ENCODE data around the gene A2M.

The A2M gene

DNA sequence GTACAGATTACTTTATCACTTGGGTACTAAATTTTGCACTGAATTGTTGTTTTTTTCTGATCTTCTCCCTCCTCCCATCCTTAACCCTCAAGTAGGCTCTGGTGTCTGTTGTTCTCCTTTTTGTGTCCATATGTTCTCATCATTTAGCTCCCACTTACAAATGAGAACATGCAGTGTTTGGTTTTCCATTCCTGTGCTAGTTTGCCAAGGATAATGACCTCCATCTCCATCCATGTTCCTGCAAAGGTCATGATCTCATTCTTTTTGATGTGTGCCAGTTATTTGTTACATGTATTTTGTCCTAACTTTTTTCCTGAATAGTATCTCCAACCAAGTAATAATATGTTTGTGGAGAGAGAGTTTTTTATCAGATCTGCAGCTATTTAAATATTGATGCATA lies 44.2 kb downstream of the A2M start:
- no peak for DNase-seq

DNA sequence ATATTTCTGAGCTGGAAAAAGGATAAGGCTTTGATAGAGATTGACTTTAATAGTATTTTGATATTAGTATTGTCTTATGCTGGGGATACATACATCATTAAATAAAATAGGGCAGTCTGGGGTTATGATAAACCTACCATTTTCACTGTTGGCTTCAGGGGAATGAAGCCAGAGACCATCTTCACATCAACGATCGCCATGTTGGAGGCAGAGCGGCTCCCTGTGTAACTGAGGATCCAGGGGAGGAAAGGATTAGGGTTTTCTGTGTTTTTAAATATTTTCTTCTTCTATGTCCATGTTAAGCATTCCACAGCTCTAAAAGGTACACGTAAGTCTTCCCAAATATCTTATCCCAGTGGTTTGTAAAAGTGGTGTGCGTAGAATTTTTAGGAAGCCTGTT lies 45.4 kb downstream of the A2M start:
- no peak for DNase-seq

DNA sequence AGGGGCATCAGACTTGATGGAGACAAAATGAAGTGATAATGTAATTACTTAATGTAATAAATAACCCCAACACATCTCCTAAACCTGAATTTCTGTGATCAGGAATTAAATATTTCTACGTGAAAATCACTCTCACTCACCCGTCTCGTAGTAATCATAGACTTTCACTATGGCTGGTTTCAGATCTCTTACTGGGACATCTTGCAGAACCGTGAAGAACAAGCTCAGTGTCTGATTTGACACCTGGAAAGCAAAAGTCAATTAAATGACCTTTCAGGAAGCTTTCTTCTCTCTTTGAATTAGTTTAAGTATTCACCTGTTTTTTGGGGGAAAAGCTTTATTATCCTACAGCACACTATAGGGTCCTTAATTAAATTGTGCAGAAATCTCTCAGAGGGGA lies 47.1 kb downstream of the A2M start:
- no peak for DNase-seq

DNA sequence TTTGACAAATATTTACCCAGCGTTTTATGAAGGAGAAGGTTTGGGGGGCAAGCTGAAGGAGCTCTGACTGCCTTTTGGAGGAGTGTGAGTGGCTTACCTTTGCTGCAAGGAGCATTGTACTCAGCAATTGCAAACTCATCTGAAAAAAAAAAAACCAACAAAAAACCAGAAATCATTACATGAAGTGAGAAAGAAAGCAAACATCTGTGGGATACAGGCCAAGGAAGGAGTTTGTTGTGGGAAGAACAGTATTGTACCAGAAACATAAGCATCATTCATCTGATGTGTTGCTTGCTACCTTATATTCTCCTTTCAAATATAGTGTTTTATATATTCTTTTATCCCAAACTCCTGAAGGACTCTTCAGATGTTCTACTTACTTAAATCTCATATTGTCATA lies 47.6 kb downstream of the A2M start:
- DNase-seq: no peak

DNA sequence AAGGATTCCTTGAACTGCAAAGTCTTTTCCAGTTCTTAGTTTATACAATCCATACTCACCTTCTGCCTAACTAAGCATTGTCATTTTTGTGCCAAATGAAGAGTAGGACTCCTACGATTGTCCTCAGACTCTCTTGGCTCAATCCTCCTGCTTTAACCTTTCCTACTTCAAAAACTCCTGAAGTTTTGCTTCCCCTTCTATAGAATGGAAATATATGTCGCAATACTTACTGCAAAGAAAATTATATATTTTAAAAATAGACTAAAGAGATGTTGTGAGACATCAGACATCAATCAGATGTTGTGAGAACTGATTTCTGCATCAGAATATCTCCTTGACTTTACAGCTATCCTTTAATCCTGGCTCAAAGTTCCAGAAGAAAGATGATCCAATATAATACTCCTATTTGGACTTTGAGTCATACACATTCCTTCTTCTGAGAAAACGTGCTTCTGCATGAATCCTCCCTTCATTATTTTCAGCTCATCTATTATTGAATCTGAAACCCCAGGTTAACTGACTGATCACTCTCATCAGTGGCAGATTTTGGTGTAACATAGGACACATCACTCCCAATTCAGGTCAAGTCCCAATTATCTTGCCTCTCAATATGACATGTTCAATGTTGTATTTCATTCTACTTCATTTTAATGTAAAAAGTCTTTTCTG lies 48.8 kb downstream of the A2M start:
- no peak for DNase-seq

DNA sequence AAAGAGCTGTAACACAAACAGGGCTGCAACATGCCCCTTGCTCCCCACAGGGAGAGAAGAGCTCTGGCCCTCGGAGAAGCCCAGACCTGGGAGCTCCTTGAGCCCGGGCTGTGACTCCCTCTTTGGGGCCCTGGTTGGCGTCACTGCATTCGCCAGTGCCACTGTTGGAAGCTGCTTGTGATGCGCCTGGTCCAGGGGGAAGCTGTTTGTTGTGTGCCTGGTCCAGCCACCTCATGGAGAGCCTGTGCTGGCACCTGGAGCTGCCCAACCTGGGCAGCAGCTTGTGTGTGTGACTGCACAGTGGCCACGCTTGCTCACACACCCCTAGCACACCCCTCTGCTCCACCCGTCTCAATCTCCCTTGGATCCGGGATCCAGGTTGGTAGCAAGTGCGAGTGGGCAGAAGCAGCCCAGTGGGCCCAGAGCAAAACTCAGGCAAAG lies 49.5 kb downstream of the A2M start:
- DNase-seq: no peak

DNA sequence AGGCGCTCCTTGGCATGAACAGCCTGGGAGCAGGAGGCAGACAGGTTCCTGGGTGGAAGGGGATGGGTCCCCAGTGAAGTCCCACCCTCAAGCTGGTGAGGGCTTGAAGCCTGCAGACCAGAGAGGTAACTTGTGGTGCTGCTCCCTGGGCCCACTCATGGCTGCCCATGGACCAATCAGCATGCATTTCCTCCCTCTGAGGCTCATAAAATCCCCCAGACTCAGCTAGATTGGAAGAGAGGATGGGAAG lies 50.2 kb downstream of the A2M start:
- DNase-seq: no peak

DNA sequence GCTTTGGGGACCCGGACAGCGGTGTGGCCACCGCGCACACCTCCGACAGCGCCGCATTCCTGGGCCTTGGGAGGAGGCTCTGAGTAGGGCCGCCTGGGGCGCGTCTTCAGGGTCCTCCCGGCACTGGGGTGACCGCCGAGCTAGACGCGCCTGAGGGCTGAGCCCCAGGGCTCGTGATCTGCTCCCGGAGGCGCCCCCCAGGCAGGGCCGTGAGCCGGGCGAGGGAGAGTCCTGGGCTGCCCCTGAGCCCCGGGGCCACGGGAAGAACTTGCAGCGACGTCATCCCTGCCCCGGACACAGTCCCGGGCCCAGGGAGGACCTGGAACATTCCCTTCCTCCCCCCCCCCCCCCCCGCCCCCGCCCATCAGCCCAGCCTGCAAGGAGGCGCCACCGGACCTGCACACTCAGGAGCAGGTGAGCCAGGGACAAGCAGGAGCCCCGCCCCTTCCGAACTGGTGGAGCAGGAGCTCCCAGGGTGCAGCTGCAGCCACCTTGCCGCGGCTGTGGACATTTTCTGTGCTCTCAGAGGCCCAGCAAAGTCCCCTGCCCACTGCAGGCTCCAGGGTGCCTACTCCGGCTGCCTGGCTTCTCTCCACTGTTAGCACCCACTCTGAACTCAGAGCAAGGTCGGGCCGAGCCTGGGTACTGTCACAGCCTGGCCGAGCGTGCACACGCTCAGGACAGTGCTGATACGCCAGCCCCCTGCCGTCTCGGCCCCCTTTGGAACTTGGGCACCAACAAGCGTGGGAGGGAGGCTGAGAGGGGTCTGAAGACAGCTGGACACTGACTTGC lies 50.7 kb downstream of the A2M start:
- no peak for DNase-seq

DNA sequence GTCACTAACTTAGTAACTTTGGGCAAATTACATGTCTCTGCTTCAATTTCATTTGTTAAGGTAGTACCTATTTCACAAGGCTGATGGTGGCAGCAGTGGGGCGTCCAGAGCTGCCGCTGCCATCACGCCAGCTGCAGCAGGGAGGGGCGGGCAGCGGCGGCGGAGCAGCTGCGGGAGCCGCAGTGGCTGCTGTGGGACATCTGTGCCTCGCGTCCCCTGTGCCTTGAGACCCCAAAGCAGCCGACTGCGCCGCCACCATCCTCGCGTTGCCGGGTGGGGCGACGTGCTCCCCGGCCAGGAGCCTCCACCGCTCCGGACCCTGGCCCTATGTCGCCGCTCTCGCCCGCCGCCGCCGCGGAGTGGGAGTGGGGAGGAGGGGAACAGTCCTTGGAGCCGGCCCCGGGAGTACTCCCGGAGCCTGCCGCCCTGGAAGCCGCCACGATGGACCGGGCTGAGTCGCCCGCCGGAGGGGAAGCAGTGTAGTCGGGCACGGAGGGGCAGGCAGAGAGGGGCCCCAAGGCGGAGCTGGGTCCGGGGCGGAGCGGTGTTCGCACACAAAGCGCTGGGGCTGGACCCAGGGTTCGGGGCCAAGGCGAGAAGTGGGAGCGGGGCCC lies 51.4 kb downstream of the A2M start:
- peak; percentile 57 for DNase-seq

DNA sequence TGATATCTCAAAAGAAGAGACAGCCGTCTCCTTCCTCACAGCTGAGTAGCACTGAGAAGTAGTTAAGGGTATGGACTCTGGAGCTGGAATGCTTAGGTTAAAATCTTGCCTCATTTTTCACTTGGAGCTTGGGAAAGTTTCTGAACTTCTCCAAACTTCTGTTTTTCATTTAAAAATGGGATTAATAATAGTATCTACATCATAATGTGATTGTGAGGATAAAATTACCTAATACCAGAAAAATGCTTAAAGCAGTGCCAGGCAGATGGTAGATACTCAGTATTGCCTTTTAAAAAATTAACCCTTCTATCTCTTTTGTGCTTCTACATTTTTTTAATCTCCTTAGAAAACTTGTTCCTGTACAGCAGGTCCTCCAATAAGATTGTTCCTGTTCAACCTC lies 63.1 kb downstream of the A2M start:
- no peak for DNase-seq

DNA sequence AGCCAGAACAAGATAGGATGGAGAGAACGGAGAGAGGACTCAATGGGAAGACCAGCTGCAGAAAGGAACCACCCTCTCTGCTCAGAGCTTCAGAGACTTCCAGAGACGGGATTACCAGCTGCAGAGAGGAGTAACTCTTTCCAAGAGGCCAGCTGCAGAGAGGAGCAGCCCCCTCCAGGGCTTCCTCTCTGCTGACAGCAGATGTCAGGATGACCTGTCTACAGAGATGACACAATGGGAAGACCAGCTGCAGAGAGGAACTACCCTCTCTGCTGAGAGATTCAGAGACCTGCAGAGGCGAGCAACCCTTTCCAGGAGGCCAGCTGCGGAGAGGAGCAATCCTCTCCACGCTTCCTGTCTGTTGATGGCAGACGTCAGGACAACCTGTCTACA lies 64.6 kb downstream of the A2M start:
- no peak for DNase-seq

DNA sequence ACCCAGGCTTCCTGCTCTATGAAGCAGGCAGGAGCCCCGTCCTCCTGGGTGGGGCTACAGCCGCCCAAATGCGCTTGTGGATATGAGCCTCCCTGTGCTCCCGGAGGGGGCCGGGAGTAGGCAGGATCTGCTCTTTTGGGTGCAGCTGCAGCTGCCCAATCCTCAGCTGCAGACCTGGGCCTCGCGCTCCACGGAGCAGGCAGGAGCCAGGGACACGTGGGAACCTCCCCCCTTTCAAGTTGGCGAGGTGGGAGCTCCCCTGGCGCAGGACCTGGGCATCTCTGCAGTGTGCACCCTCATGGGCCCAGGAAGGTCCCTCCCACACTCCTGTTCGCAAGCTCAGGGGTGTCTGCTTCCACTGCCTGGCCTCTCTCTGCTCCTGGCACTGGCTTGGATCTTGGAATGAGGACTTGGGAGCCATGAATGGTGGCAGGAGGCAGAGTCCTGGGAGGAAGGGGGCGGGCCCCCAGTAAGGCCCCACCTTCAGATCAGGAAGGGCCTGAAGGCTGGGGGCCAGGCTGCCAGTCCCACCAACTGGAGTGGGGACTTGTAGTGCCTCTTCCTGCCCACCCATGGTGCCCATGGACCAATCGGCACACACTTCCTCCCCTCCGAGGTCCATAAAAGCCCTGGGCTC lies 65.1 kb downstream of the A2M start:
- DNase-seq: no peak

DNA sequence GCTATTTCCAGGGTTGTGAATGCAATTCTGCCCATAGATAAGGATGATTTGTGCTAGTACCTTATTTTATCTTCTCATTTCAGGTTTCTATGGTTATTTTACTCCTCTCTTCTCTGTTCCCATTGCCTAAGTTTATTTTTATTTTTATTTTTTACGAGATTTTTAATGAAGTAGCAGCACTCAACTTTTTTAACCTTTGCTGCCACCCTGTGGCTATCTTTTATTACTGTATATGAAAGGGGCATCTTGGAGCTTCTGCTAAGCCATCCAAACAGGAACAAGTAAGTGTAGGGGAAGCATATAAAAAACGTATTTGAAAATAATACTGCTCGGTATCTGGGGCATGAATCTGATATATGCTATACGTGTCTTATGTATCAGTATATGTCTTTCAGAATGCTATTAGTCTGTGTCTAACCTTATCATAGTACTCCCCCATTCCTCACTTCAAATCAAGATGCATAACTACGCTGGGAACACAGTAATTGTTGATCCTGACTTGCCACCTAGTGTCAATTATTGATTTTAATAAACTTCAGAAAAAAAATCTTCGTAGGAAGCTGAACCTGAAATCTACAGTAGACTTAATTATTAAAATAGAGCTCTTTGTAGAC lies 66.1 kb downstream of the A2M start:
- DNase-seq: peak; percentile 43

DNA sequence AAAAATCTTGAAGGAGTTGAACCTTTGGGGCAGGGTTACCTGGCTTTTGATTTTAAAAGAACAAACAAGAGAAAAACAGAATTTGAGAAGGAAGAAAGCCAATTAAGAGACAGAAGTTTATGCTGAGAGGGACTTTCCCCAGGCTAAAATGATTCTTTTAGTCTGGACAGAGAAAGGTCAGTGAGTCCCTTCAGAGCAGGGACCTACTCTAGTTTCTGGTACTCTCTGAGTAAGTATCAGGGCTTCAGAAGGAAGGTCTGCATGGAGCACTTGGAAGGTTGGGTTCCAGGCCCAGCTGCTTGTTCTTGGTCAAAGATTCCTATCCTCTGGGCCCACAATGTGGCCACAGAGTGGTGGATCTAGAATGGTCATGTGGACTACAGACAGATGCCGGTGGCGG lies 66.8 kb downstream of the A2M start:
- no peak for DNase-seq

DNA sequence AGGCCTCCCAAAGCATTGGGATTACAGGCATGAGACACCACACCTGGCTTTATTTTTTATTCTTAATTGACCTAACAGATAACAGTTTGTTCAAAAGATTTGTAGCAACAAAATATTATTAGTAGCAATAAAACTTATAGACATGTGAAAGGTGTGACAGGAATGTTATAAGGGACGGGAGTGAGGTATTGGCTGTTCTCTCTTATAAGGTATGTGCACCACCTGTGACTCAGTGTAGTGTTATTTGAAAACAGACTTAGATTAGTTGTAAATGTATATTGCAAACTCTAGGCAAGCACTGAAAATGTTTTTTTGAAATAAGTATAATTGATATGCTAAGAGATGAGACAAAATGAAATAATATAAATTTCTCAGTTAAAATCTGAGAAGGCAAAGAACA lies 68.6 kb downstream of the A2M start:
- no peak for DNase-seq

DNA sequence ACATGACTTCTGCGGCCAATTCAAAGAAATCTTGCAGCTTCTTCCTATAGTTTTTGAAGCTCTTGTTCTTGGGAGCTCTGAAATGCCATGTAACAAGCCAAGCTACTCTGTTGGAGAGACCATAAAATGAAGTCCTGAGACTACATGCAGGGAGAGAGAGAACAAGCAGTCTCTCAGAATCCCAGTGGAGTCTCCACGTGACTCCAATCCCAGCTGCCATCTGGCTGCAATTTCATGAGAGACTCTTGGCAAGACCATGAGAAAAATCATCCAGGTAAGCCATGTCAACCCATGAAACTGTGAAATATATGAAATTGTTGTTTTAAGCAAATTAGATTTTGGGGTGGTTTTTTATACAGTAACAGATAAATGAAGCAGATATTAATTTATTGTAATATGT lies 72.0 kb downstream of the A2M start:
- DNase-seq: no peak

DNA sequence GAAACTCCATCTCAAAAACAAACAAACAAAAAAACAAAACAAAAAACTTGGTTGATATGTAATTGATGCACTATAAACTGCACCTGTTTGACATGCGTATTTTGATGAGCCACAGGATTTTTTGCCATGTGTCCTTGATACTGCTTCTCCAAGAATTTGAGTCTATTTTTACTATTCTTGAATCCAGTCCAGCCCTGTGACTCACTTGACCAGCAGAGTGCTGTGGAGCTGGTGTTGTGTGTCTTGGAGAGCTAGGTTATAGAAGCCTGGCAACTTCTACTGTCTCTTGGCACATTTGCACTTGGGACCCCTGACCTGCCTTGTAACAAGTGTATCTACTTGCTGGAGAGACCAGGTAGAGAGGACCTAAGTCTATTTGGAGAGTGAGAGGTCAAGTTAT lies 74.4 kb downstream of the A2M start:
- no peak for DNase-seq

DNA sequence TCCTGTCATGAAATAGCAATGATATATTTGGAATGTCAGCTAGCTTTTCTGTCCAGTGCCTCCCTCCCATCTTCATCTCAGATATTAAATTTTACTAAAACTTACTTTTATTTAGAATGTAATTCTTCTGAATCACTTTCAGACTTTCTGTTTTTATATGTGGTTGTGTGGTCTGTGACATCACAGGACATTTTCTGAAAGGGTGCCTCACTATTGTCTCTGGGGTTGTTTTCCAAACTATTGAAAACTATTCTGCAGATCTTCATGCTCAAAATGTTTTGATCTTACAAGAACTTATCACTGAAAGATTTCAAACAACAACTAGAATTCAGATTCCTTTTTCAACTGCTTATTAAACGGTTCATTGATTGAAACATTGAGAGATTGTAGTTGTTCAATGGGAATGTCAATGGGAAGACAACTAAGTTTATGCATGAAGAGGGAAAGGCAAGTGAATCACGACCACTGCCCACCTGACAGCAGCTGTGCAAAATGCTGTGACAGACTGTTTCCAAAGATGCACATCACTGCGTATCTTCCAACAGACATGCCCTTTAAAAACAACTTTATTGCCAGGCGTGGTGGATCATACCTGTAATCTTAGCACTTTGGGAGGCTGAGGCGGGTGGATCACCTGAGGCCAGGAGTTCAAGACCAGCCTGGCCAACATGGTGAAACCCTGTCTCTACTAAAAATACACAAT lies 75.1 kb downstream of the A2M start:
- no peak for DNase-seq

DNA sequence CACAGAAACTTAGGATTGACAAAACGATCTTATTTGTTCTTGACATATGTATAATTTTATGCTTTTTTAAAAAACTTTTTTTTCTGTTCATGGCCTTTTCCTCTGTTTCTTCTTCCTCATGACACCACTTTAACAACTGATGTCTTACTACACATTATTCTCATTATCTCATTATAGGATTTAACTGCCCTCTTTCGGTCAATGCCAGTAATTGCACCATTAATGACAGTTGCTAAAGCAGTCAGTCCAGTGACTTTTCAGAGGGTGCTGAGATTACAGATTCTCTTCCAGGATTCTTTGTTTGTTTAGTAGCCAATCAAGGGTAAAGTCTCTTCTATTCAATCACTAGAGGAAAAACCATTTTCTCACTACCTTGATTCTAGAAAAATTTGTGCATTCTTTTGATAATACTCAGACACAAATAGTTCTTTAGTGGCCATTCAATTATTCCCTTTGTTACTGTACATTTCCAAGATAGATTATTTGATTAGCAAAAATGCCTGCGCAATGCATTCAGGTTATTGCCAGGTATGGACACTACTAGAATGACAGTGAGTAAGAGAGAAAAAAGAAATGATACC lies 76.2 kb downstream of the A2M start:
- DNase-seq: peak; percentile 64

DNA sequence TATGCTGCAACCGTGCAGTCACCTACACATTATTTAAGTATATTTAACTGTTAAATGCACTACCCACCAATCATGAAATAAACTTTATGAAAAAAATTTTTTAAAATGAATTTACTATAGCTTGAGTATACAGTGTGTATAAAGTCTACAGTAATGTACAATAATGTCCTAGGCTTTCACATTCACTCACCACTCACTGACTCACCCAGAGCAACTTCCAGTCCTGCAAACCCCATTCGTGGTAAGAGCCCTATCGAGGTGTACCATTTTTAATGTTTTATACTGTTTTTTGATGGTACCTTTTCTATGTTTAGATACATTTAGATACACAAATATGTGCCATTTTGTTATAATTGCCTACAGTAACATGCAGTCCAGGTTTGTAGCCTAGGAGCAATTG lies 78.3 kb downstream of the A2M start:
- no peak for DNase-seq

DNA sequence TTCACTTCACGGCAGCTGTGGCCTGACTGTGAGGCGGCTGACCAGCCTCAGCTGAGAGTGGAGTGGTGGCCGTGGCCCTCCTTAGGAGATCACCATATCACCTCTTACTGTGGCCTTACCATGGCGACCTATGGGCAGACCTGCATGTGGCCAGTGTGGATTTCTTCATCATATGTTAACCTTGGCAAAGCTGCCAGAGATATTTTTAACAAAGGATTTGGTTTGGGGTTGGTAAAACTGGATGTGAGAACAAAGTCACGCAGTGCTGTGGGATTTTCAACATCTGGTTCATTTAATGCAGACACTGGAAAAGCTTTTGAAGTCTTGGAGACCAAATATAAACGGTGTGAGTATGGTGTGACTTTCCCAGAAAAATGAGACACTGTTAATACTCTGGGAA lies 79.5 kb downstream of the A2M start:
- DNase-seq: no peak

DNA sequence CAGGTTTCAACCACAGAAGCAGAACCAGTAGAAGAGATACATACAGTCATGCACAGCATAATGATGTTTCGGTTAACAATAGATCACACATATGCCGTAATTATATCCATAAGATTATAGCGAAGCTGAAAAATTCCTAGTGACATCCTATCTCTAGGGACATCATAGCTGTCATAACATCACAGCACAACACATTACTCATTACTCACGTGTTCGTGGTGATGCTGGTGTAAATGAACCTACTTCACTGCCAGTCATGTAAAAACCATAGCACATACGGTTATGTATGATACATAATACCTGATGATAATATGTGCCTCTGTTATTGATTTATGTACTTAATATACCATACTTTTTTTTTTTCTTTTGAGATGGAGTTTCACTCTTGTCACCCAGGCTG lies 81.6 kb downstream of the A2M start:
- DNase-seq: no peak

Measured in NCI-H1105 (cell line).